ENCODE measurements around the gene POLR2L. TPM values are rescaled to one million over a fixed set of nuclear protein-coding genes. Genes with fewer than 3 reads are reported as not detected.

The POLR2L gene
- total RNA-seq, 1 experiment from 2014 or later: 673 TPM

GRCh38 chr11:858053-858761 lies 15.9 kb upstream of the POLR2L start:
- Histone ChIP-seq H3K27me3 (ENCODE audit: control insufficient read depth, insufficient read depth, low read length) (no peaks in the 10 kb centered on the region), H3K36me3 (ENCODE audit: control insufficient read depth, insufficient read depth, low read length) (no peaks in the 10 kb centered on the region), H3K9me3 (ENCODE audit: control insufficient read depth, insufficient read depth, low read depth, low read length) (no peaks in the 10 kb centered on the region), H3K27ac (ENCODE audit: low read length) (no peak overlapping the region), H3K4me3 (ENCODE audit: low read depth in 2 of 2, low read length in 2 of 2) (no peak overlapping the region), H3K4me1 (ENCODE audit: control insufficient read depth, insufficient read depth, low read length) (peaks cover 49% of the 10 kb centered on the region)
- ChIA-PET POLR2A (no interaction called here), CTCF (no interaction called here)
- no TSS peak for BruUV-seq (replicated peaks)
- DNase-seq (ENCODE audit: low read depth, low spot score): no peak
- ATAC-seq: no peak
- intact Hi-C loops (cut with micrococcal nuclease; ENCODE audit: unreplicated experiment) (no loop called here), in situ Hi-C loops (cut with HindIII; ENCODE audit: low pct_unique_long_range_greater_than_20kb, low sequenced_read_pairs) (no loop called here)
- no peak for TF ChIP-seq TCF7L2 (IDR thresholded peaks at IDR 0.05; ENCODE audit: low read depth, low read length)
- TF ChIP-seq, protein P1, sequence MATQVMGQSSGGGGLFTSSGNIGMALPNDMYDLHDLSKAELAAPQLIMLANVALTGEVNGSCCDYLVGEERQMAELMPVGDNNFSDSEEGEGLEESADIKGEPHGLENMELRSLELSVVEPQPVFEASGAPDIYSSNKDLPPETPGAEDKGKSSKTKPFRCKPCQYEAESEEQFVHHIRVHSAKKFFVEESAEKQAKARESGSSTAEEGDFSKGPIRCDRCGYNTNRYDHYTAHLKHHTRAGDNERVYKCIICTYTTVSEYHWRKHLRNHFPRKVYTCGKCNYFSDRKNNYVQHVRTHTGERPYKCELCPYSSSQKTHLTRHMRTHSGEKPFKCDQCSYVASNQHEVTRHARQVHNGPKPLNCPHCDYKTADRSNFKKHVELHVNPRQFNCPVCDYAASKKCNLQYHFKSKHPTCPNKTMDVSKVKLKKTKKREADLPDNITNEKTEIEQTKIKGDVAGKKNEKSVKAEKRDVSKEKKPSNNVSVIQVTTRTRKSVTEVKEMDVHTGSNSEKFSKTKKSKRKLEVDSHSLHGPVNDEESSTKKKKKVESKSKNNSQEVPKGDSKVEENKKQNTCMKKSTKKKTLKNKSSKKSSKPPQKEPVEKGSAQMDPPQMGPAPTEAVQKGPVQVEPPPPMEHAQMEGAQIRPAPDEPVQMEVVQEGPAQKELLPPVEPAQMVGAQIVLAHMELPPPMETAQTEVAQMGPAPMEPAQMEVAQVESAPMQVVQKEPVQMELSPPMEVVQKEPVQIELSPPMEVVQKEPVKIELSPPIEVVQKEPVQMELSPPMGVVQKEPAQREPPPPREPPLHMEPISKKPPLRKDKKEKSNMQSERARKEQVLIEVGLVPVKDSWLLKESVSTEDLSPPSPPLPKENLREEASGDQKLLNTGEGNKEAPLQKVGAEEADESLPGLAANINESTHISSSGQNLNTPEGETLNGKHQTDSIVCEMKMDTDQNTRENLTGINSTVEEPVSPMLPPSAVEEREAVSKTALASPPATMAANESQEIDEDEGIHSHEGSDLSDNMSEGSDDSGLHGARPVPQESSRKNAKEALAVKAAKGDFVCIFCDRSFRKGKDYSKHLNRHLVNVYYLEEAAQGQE (IDR thresholded peaks at IDR 0.05; ENCODE audit: insufficient read depth in 1 of 2, low read depth in 2 of 2, low read length in 1 of 2): peak in 1 of 2 experiments; percentile 73; a peak in 1 of 4 replicates
- no peak for TF ChIP-seq POLR2AphosphoS5 (IDR thresholded peaks at IDR 0.05; ENCODE audit: low read depth, low read length)
- no peak for TF ChIP-seq SIN3A (IDR thresholded peaks at IDR 0.05; ENCODE audit: borderline replicate concordance, insufficient read depth, low read depth, low read length)
- no peak for TF ChIP-seq CTCF (IDR thresholded peaks at IDR 0.05)

DNA sequence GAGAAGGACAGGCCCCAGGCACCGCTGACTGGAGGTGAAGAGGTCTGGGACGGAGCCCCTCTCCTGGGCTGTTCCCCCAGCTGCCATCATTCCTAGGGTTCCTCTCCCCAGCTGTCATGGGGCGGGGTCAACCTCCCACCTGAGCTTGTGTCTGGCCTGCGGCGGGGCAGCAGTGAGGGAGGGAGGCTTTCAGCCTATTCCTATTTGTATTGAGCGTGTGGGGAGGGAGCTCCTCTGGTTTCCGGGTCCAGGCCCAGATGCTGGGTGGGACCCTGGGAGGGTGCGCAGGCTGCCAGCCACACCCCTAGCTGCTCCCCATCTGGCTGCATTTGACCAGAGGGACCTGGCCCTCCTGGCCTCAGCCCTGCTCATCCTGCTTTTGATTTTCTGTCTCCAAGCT lies 14.1 kb upstream of the POLR2L start:
- CTCF ChIA-PET: interaction anchor here (0.8 kb wide), 1 partner anchor 9 kb away, joined by 3 read pairs; no protein-coding TSS in a partner anchor

More for the DNA sequence above, 14.1 kb upstream of the POLR2L start:
- H3K27ac ChIP-seq (ENCODE audit: low read length): no peak overlapping the region
- H3K36me3 ChIP-seq (ENCODE audit: control insufficient read depth, insufficient read depth, low read length): no peaks in the 10 kb centered on the region
- no peaks in the 10 kb centered on the region for H3K27me3 ChIP-seq (ENCODE audit: control insufficient read depth, insufficient read depth, low read length)
- ATAC-seq (no peak; the same call in 1 of the 2 replicates), DNase-seq (ENCODE audit: low read depth, low spot score) (no peak)
- intact Hi-C loops (cut with micrococcal nuclease; ENCODE audit: unreplicated experiment): no loop called here
- in situ Hi-C loops (cut with HindIII; ENCODE audit: low pct_unique_long_range_greater_than_20kb, low sequenced_read_pairs): no loop called here
- no TSS peak for BruUV-seq (replicated peaks)
- POLR2A ChIA-PET: no interaction called here
- peaks cover 44% of the 10 kb centered on the region for H3K4me1 ChIP-seq (ENCODE audit: control insufficient read depth, insufficient read depth, low read length)
- no peak overlapping the region for H3K4me3 ChIP-seq (ENCODE audit: low read depth in 2 of 2, low read length in 2 of 2)
- TF ChIP-seq TCF7L2 (IDR thresholded peaks at IDR 0.05; ENCODE audit: low read depth, low read length) (no peak), CTCF (IDR thresholded peaks at IDR 0.05) (no peak), POLR2AphosphoS5 (IDR thresholded peaks at IDR 0.05; ENCODE audit: low read depth, low read length) (no peak), SIN3A (IDR thresholded peaks at IDR 0.05; ENCODE audit: borderline replicate concordance, insufficient read depth, low read depth, low read length) (no peak)
- TF ChIP-seq, protein P1 (IDR thresholded peaks at IDR 0.05; ENCODE audit: insufficient read depth in 1 of 2, low read depth in 2 of 2, low read length in 1 of 2): no peak
- H3K9me3 ChIP-seq (ENCODE audit: control insufficient read depth, insufficient read depth, low read depth, low read length): no peaks in the 10 kb centered on the region
